ENCODE results near the gene CCRL2. TPM values are rescaled to one million over a fixed set of nuclear protein-coding genes. Genes with fewer than 3 reads are reported as not detected.

Gene CCRL2
- total and polyA plus RNA-seq, 2 donors (not counting 1 experiment from before 2014, with no cell fraction given), result 0.33 to 3.7 TPM

- Histone ChIP-seq H3K27me3 (ENCODE audit: control insufficient read depth, insufficient read depth, low read length) (no peaks in the 10 kb centered on the region), H3K27ac (ENCODE audit: insufficient read depth, low read length) (no peak overlapping the region), H4K20me1 (ENCODE audit: control insufficient read depth, extremely low read depth, insufficient read depth, low read length) (no peaks in the 10 kb centered on the region), H3K79me2 (ENCODE audit: control insufficient read depth, insufficient read depth, low read length) (no peaks in the 10 kb centered on the region), H3K4me1 (ENCODE audit: control insufficient read depth, extremely low read depth, insufficient read depth, low read length) (peaks cover 9% of the 10 kb centered on the region), H3K9me3 (ENCODE audit: control insufficient read depth, insufficient read depth, low read depth, low read length) (no peaks in the 10 kb centered on the region), H3K9ac (ENCODE audit: insufficient read depth, low read length) (no peak overlapping the region), H2AFZ (ENCODE audit: low read length) (no peak overlapping the region), H3K4me2 (ENCODE audit: extremely low read depth, insufficient read depth, low read length) (no peak overlapping the region), H3K4me3 (replicated peaks in 1 of 4; ENCODE audit: control extremely low read depth in 1 of 4, insufficient read depth in 1 of 4, low read depth in 3 of 4, low read length in 4 of 4) (no peak overlapping the region), H3K36me3 (ENCODE audit: control insufficient read depth, insufficient read depth, low read length) (no peaks in the 10 kb centered on the region)
- TF ChIP-seq CTCF (conservative IDR thresholded peaks at IDR 0.05 in 1 of 2, IDR thresholded peaks at IDR 0.05 in 1 of 2; ENCODE audit: low read depth in 1 of 2, low read length in 2 of 2), result no peak
- no peak for TF ChIP-seq EZH2 (IDR thresholded peaks at IDR 0.05; ENCODE audit: low read length, missing control alignments)
- DNase-seq (ENCODE audit: low read depth in 2 of 2), result no peak
Measured at GRCh38 chr3:46397111-46397510, 9.9 kb upstream of the CCRL2 start.

- Histone ChIP-seq H3K4me2 (ENCODE audit: extremely low read depth, insufficient read depth, low read length) (no peak overlapping the region), H3K27me3 (ENCODE audit: control insufficient read depth, insufficient read depth, low read length) (no peaks in the 10 kb centered on the region), H3K9ac (ENCODE audit: insufficient read depth, low read length) (no peak overlapping the region), H2AFZ (ENCODE audit: low read length) (no peak overlapping the region), H3K27ac (ENCODE audit: insufficient read depth, low read length) (no peak overlapping the region), H3K9me3 (ENCODE audit: control insufficient read depth, insufficient read depth, low read depth, low read length) (no peaks in the 10 kb centered on the region), H3K4me3 (replicated peaks in 1 of 4; ENCODE audit: control extremely low read depth in 1 of 4, insufficient read depth in 1 of 4, low read depth in 3 of 4, low read length in 4 of 4) (no peak overlapping the region), H3K79me2 (ENCODE audit: control insufficient read depth, insufficient read depth, low read length) (no peaks in the 10 kb centered on the region), H4K20me1 (ENCODE audit: control insufficient read depth, extremely low read depth, insufficient read depth, low read length) (no peaks in the 10 kb centered on the region), H3K36me3 (ENCODE audit: control insufficient read depth, insufficient read depth, low read length) (no peaks in the 10 kb centered on the region), H3K4me1 (ENCODE audit: control insufficient read depth, extremely low read depth, insufficient read depth, low read length) (peaks cover 9% of the 10 kb centered on the region)
- TF ChIP-seq EZH2 (IDR thresholded peaks at IDR 0.05; ENCODE audit: low read length, missing control alignments), result no peak
- no peak for TF ChIP-seq CTCF (conservative IDR thresholded peaks at IDR 0.05 in 1 of 2, IDR thresholded peaks at IDR 0.05 in 1 of 2; ENCODE audit: low read depth in 1 of 2, low read length in 2 of 2)
- DNase-seq (ENCODE audit: low read depth in 2 of 2), result no peak
Measured at GRCh38 chr3:46398186-46398955, 8.7 kb upstream of the CCRL2 start.

GRCh38 chr3:46399098-46399497 lies 8.0 kb upstream of the CCRL2 start:
- DNase-seq (ENCODE audit: low read depth in 2 of 2), result no peak
- H3K9ac ChIP-seq (ENCODE audit: insufficient read depth, low read length), result no peak overlapping the region
- H3K36me3 ChIP-seq (ENCODE audit: control insufficient read depth, insufficient read depth, low read length), result no peaks in the 10 kb centered on the region
- no peaks in the 10 kb centered on the region for H3K27me3 ChIP-seq (ENCODE audit: control insufficient read depth, insufficient read depth, low read length)
- no peaks in the 10 kb centered on the region for H3K9me3 ChIP-seq (ENCODE audit: control insufficient read depth, insufficient read depth, low read depth, low read length)
- peaks cover 9% of the 10 kb centered on the region for H3K4me1 ChIP-seq (ENCODE audit: control insufficient read depth, extremely low read depth, insufficient read depth, low read length)
- H3K4me2 ChIP-seq (ENCODE audit: extremely low read depth, insufficient read depth, low read length), result no peak overlapping the region
- TF ChIP-seq CTCF (conservative IDR thresholded peaks at IDR 0.05 in 1 of 2, IDR thresholded peaks at IDR 0.05 in 1 of 2; ENCODE audit: low read depth in 1 of 2, low read length in 2 of 2) (no peak), EZH2 (IDR thresholded peaks at IDR 0.05; ENCODE audit: low read length, missing control alignments) (no peak)
- no peak overlapping the region for H3K27ac ChIP-seq (ENCODE audit: insufficient read depth, low read length)
- no peaks in the 10 kb centered on the region for H3K79me2 ChIP-seq (ENCODE audit: control insufficient read depth, insufficient read depth, low read length)
- H4K20me1 ChIP-seq (ENCODE audit: control insufficient read depth, extremely low read depth, insufficient read depth, low read length), result no peaks in the 10 kb centered on the region
- no peak overlapping the region for H3K4me3 ChIP-seq (replicated peaks in 1 of 4; ENCODE audit: control extremely low read depth in 1 of 4, insufficient read depth in 1 of 4, low read depth in 3 of 4, low read length in 4 of 4)
- no peak overlapping the region for H2AFZ ChIP-seq (ENCODE audit: low read length)
